ENCODE results near the gene LCOR.

- TF ChIP-seq EZH2 (optimal IDR thresholded peaks at IDR 0.05; ENCODE audit: low read depth, low read length) = no peak
- no peak for TF ChIP-seq CTCF (IDR thresholded peaks at IDR 0.05; ENCODE audit: low read length)
Measured at GRCh38 chr10:97030894-97031293, 198.8 kb downstream of the LCOR start.
